ENCODE measurements around the gene CAMK2B.
"Not testable (repeated sequence)": the region's sequence is repeated elsewhere in the genome, so short reads cannot be mapped to it uniquely, and the experiment has no call there.

Gene CAMK2B

GRCh38 chr7:44200163-44200562 lies 125.2 kb downstream of the CAMK2B start:
- DNase-seq (ENCODE audit: extremely low read depth in 1 of 2, low read depth in 1 of 2), result not testable (repeated sequence)

GRCh38 chr7:44197474-44197873 lies 127.9 kb downstream of the CAMK2B start:
- DNase-seq (ENCODE audit: extremely low read depth in 1 of 2, low read depth in 1 of 2), result no peak

- DNase-seq (ENCODE audit: extremely low read depth in 1 of 2, low read depth in 1 of 2), result peak in 1 of 2 donors; percentile 17
Measured at GRCh38 chr7:44196450-44196872, 128.9 kb downstream of the CAMK2B start.

- DNase-seq (ENCODE audit: extremely low read depth in 1 of 2, low read depth in 1 of 2), result no peak
Measured at GRCh38 chr7:44195889-44196288, 129.5 kb downstream of the CAMK2B start.

- DNase-seq (ENCODE audit: extremely low read depth in 1 of 2, low read depth in 1 of 2), result no peak
Measured at GRCh38 chr7:44194562-44195145, 130.7 kb downstream of the CAMK2B start.

GRCh38 chr7:44194069-44194468 lies 131.3 kb downstream of the CAMK2B start:
- peak; percentile 19 to 57 for DNase-seq (ENCODE audit: extremely low read depth in 1 of 2, low read depth in 1 of 2)

- no peak for DNase-seq (ENCODE audit: extremely low read depth in 1 of 2, low read depth in 1 of 2)
Measured at GRCh38 chr7:44193011-44193802, 132.2 kb downstream of the CAMK2B start.

- DNase-seq (ENCODE audit: extremely low read depth in 1 of 2, low read depth in 1 of 2), result no peak
Measured at GRCh38 chr7:44191171-44191570, 134.2 kb downstream of the CAMK2B start.

GRCh38 chr7:44189993-44190872 lies 135.2 kb downstream of the CAMK2B start:
- no peak for DNase-seq (ENCODE audit: extremely low read depth in 1 of 2, low read depth in 1 of 2)

- DNase-seq (ENCODE audit: extremely low read depth in 1 of 2, low read depth in 1 of 2), result no peak
Measured at GRCh38 chr7:44189286-44189992, 136.0 kb downstream of the CAMK2B start, which contains the start of gene GCK. Gene GCK (minus strand): TSS chr7:44189439. CDS start chr7:44188953, 486 bp downstream.

GRCh38 chr7:44188480-44189225 lies 136.7 kb downstream of the CAMK2B start:
- DNase-seq (ENCODE audit: extremely low read depth in 1 of 2, low read depth in 1 of 2), result no peak

- no peak for DNase-seq (ENCODE audit: extremely low read depth in 1 of 2, low read depth in 1 of 2)
Measured at GRCh38 chr7:44187636-44188416, 137.6 kb downstream of the CAMK2B start.

GRCh38 chr7:44186736-44187135 lies 138.7 kb downstream of the CAMK2B start:
- no peak for DNase-seq (ENCODE audit: extremely low read depth in 1 of 2, low read depth in 1 of 2)

- no peak for DNase-seq (ENCODE audit: extremely low read depth in 1 of 2, low read depth in 1 of 2)
Measured at GRCh38 chr7:44185729-44186128, 139.7 kb downstream of the CAMK2B start.

- no peak for DNase-seq (ENCODE audit: extremely low read depth in 1 of 2, low read depth in 1 of 2)
Measured at GRCh38 chr7:44184873-44185446, 140.4 kb downstream of the CAMK2B start.

- DNase-seq (ENCODE audit: extremely low read depth in 1 of 2, low read depth in 1 of 2), result no peak
Measured at GRCh38 chr7:44184206-44184872, 141.1 kb downstream of the CAMK2B start.

GRCh38 chr7:44183386-44183785 lies 142.0 kb downstream of the CAMK2B start:
- no peak for DNase-seq (ENCODE audit: extremely low read depth in 1 of 2, low read depth in 1 of 2)

GRCh38 chr7:44182827-44183226 lies 142.6 kb downstream of the CAMK2B start:
- no peak for DNase-seq (ENCODE audit: extremely low read depth in 1 of 2, low read depth in 1 of 2)
